NCI-H128 (cell line): Measurements from ENCODE around the gene SAMSN1.

Source experiments
- DNase-seq: peaks from one replicate; lab custom pipeline; 2025; ENCODE audit not compliant: unreplicated experiment; lab: John Stamatoyannopoulos, UW

The SAMSN1 gene

DNA sequence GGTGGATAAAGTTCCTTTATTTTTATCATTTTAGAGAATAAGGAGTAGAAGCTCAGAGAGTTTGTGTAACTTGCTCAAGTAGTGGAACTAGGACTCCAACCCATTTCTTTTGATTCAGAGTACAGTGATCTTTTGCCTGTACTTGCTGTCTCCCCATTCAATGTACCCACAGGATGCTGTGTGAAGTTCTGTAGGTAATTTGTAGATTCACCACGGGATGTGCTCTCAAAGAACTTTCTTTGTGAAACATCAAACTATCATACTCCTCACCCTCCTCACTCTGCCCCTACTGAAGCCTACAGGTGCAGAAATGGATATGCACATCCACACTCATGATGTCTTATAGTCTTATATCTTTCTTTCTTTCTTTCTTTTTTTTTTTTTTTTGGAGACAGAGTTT is 97.3 kb downstream of the SAMSN1 start:
- no peak for DNase-seq

DNA sequence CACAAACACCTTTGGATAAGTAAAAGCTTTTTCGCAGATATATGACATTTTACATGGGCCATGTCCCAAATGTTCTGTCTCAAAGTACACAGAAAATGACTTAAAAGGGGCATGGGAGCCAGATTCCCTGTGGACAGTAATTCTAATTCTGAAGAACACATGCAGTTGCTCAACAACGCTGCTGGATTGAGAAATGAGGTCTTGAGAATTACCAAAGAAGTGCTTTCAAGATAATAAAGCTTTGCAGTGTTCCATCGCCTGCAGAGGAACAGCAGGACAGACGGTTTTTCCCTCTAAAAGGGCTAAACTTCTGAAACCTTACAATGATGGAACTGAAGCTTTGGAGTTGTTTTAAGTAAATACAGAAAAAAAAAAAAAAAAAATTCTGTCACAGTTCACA is 107.9 kb downstream of the SAMSN1 start:
- DNase-seq, result no peak

DNA sequence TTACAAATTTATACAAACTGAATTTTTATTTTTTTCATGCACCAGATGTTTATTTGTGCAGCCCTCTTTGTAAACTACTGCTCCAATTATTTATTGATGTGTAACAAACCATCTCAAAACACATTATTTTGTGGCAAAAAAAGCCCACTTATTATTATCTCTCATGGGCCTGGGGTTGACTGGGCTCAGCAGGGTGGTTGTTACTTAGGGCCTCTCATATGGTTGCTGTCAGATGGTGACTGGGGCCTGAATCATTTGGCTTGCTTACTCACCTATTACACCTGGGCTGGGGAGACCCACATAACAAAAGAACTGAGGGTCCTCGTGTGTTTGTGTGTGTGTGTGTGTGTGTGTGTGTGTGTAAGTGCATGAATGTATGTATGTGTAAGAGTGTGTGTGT is 110.7 kb downstream of the SAMSN1 start:
- no peak for DNase-seq
